Measurements from ENCODE around the gene TSACC. TPM values are rescaled to one million over a fixed set of nuclear protein-coding genes. Genes with fewer than 3 reads are reported as not detected.
"Not testable (repeated sequence)": the region's sequence is repeated elsewhere in the genome, so short reads cannot be mapped to it uniquely, and the experiment has no call there.

The TSACC gene
- total RNA-seq, 1 experiment from 2014 or later, result 0.15 TPM

- not testable (repeated sequence) for DNase-seq (ENCODE audit: low spot score)
Observed at GRCh38 chr1:156346035-156346434, 7.7 kb downstream of the TSACC start.

GRCh38 chr1:156346636-156347035 is 8.3 kb downstream of the TSACC start:
- DNase-seq (ENCODE audit: low spot score), result no peak

- no peak for DNase-seq (ENCODE audit: low spot score)
Observed at GRCh38 chr1:156347331-156347730, 9.0 kb downstream of the TSACC start.

GRCh38 chr1:156352481-156352880 is 14.2 kb downstream of the TSACC start:
- not testable (repeated sequence) for DNase-seq (ENCODE audit: low spot score)

- no peak for DNase-seq (ENCODE audit: low spot score)
Observed at GRCh38 chr1:156356262-156356874, 18.0 kb downstream of the TSACC start.

- peak; percentile 66 for DNase-seq (ENCODE audit: low spot score)
Observed at GRCh38 chr1:156356875-156357534, 18.7 kb downstream of the TSACC start.

GRCh38 chr1:156357977-156358376 is 19.7 kb downstream of the TSACC start:
- no peak for DNase-seq (ENCODE audit: low spot score)

- DNase-seq (ENCODE audit: low spot score), result no peak
Observed at GRCh38 chr1:156358641-156359040, 20.3 kb downstream of the TSACC start.

GRCh38 chr1:156359249-156359648 is 20.9 kb downstream of the TSACC start:
- DNase-seq (ENCODE audit: low spot score), result no peak

GRCh38 chr1:156359973-156360372 is 21.6 kb downstream of the TSACC start:
- no peak for DNase-seq (ENCODE audit: low spot score)

- DNase-seq (ENCODE audit: low spot score), result no peak
Observed at GRCh38 chr1:156360534-156360933, 22.2 kb downstream of the TSACC start.

- DNase-seq (ENCODE audit: low spot score), result no peak
Observed at GRCh38 chr1:156365754-156366153, 27.4 kb downstream of the TSACC start.

- DNase-seq (ENCODE audit: low spot score), result no peak
Observed at GRCh38 chr1:156366378-156367166, 28.2 kb downstream of the TSACC start.

GRCh38 chr1:156367383-156368156 is 29.2 kb downstream of the TSACC start:
- DNase-seq (ENCODE audit: low spot score), result no peak

- DNase-seq (ENCODE audit: low spot score), result no peak
Observed at GRCh38 chr1:156368157-156368658, 29.9 kb downstream of the TSACC start.

- peak; percentile 43 for DNase-seq (ENCODE audit: low spot score)
Observed at GRCh38 chr1:156368889-156369684, 30.8 kb downstream of the TSACC start, which contains the start of gene RHBG. RHBG (plus strand) TSS chr1:156369211; CDS start chr1:156369250, 39 bp downstream.

GRCh38 chr1:156369685-156370286 is 31.5 kb downstream of the TSACC start:
- not testable (repeated sequence) for DNase-seq (ENCODE audit: low spot score)

- DNase-seq (ENCODE audit: low spot score), result no peak
Observed at GRCh38 chr1:156371553-156372264, 33.4 kb downstream of the TSACC start.

GRCh38 chr1:156372265-156372586 is 33.9 kb downstream of the TSACC start:
- no peak for DNase-seq (ENCODE audit: low spot score)

GRCh38 chr1:156372876-156373275 is 34.5 kb downstream of the TSACC start:
- DNase-seq (ENCODE audit: low spot score), result no peak

All from HT-29 (cell line).